HUES64 (cell line): ENCODE data around the gene USP48.

Source experiments
- H3K27ac ChIP-seq: 2 replicates; pipeline ENCODE4 v1.7.0; 2013; ENCODE audit warnings: low read depth, low read length, inconsistent platforms
- H3K27me3 ChIP-seq: 2 replicates; pipeline ENCODE4 v1.6.1; 2013; ENCODE audit warnings: mild to moderate bottlenecking, low read length; ENCODE audit not compliant: insufficient read depth
- H3K36me3 ChIP-seq: 2 replicates; pipeline ENCODE4 v1.6.1; 2013; ENCODE audit warnings: mild to moderate bottlenecking, low read length; ENCODE audit not compliant: insufficient read depth
- H3K4me1 ChIP-seq: 2 replicates; pipeline ENCODE4 v1.6.1; 2013; ENCODE audit warnings: mild to moderate bottlenecking, low read length, moderate library complexity; ENCODE audit not compliant: insufficient read depth
- H3K4me3 ChIP-seq: 2 replicates; pipeline ENCODE4 v1.5.1; 2013; ENCODE audit warnings: mild to moderate bottlenecking, low read length, moderate library complexity
- H3K9ac ChIP-seq: 2 replicates; pipeline ENCODE4 v1.6.1; 2013; ENCODE audit warnings: mild to moderate bottlenecking, low read depth, low read length
- H3K9me3 ChIP-seq: 2 replicates; pipeline ENCODE4 v1.6.1; 2013; ENCODE audit warnings: low read depth, low read length; ENCODE audit not compliant: insufficient read depth
- WGBS: fragments of 150-250, 120-280 bp; methylation state at CpG from one replicate; pipeline ENCODE4 v1.1.7; 2013; ENCODE audit warnings: missing lambda C conversion rate; 5-methylcytosine and 5-hydroxymethylcytosine counted together

Gene USP48

DNA sequence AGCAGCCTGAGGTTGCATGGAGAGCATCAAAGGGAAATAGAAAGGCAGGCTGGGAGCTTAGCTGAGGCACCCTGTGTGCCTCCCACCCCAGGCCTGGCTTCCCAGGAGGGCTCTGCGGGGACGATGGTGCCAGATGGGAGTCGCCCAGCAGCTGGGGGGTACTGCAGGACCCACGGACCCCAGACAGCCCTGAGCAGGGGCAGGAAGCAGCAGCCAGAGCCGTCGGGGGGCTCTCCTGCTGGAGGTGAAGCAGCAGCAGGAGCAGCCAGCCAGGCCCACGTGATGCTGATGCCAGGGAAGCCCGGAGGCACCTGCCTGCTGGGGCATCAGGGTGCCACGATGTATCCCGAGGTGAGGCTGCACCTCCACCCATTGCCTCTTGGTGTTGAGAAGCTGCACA is 134.2 kb downstream of the USP48 start:
- Histone ChIP-seq H3K9me3 (no peaks in the 10 kb centered on the region), H3K36me3 (no peaks in the 10 kb centered on the region), H3K4me1 (peaks cover 4% of the 10 kb centered on the region; the same call in 1 of the 2 replicates), H3K4me3 (no peak overlapping the region), H3K27ac (no peak overlapping the region), H3K9ac (no peak overlapping the region), H3K27me3 (peaks cover 15% of the 10 kb centered on the region; the same call in 1 of the 2 replicates)
- WGBS: 84% methylated on average over 10 of the region's 10 CpGs

DNA sequence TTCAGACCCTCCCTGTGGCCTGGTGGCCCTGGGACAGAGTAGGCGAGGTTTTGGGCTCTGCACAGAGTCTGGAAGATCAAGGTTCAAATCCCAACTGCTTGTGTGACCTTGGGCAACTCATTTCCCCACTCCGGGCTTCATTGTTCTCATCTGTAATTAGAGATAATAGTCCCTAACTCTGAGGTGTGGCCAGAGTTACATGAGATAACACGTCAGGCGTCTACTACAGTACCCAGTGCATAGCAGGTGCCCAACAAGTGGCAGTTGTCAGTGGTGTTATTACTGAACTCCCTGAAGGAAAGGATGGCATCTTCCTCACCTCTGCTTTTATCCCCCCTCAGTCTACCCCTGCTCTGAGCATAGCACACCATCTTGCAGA is 134.6 kb downstream of the USP48 start:
- Histone ChIP-seq H3K4me1 (peaks cover 4% of the 10 kb centered on the region; the same call in 1 of the 2 replicates), H3K4me3 (no peak overlapping the region), H3K27ac (no peak overlapping the region), H3K9me3 (no peaks in the 10 kb centered on the region), H3K36me3 (no peaks in the 10 kb centered on the region), H3K9ac (no peak overlapping the region), H3K27me3 (peaks cover 15% of the 10 kb centered on the region; the same call in 1 of the 2 replicates)
- 70% methylated on average over 4 of the region's 4 CpGs for WGBS

DNA sequence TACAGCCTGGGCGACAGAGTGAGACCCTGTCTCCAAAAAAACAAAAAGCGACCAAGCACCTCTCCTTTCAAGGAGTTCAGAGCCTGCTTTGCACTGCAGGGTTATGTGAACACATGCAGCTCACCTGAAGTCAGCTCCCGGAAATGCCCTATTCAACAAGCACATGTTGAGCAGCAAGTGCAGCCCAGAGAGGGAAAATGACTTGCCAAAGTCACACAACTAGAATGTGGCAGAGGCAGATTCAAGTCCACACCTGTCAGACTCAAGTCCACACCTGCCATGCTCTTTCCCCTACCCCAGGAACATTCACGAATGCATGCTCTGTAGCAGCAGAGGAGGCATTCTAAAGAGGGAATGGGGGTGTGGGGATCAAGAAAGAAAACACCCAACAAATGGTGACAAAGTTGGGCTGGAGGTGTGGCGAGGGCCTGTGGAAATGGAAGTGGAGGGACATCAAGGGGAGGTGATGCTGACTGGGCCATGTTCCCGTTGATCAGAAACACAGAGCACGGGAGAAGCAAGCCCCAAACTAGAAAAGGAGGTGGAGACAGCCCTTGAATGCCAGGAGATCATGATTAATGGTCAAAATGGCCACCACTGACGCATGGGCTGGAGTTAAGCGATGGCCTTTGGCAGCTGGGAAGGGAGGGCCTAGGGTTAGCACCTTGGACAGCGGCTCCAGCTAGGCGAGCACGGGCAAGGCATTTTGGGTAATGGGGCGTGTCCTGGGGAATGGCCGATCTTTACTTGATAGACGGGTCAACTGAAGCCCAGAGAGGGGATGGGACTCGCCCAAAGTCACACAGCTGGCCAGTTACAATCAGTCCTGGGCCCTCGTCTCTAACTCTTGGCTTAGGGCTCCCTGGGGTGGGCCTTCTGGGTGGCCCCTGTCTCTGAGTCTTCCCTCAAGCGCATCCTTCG is 135.3 kb downstream of the USP48 start:
- 36% methylated on average over 19 of the region's 19 CpGs for WGBS
- no peak overlapping the region for H3K27ac ChIP-seq
- H3K9ac ChIP-seq: no peak overlapping the region
- no peaks in the 10 kb centered on the region for H3K36me3 ChIP-seq
- peaks cover 4% of the 10 kb centered on the region; the same call in 1 of the 2 replicates for H3K4me1 ChIP-seq
- H3K9me3 ChIP-seq: no peaks in the 10 kb centered on the region
- peaks cover 14% of the 10 kb centered on the region; the same call in 1 of the 2 replicates for H3K27me3 ChIP-seq
- H3K4me3 ChIP-seq: no peak overlapping the region

DNA sequence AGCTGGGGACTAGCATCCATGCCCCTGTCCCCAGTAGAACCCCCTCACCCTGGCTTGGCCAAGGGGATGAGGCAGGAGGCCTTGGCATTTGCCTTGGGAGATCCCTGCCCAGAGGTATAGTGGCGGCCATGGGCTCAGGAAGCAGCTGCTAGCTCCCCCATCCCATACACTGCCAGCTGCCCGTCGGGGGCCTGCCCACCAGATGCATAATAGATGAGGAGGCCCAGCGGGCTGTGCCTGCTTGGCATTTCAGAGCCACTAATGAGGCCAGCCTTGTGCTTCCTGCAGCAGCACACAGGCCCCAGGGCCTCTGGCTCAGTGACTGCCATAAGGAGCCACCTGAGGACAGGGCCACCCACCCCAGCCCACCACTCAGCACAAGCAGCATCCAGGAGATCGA is 137.4 kb downstream of the USP48 start:
- H3K27ac ChIP-seq: no peak overlapping the region
- 89% methylated on average over 5 of the region's 5 CpGs for WGBS
- no peaks in the 10 kb centered on the region for H3K27me3 ChIP-seq
- H3K9ac ChIP-seq: no peak overlapping the region
- H3K4me3 ChIP-seq: no peak overlapping the region
- no peaks in the 10 kb centered on the region for H3K4me1 ChIP-seq
- no peaks in the 10 kb centered on the region for H3K36me3 ChIP-seq
- no peaks in the 10 kb centered on the region for H3K9me3 ChIP-seq

DNA sequence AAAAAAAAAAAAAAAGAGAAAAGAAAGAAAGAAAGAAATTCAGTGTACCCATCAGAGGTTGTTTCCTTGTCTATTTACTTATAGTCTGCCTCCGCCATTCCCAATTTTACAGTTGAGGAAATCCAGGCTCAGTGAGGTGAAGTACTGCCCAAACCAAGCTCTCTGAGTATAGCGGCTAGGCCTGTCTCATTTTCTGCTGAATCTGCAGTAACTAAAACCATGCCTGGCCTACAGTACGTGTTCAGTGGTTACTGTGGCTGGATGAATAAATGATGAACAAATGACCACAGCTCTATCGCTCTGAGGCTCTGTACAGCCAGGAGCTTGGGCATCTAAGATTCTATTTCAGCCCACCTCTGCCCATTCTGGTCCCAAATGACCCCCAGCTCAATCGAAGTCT is 138.0 kb downstream of the USP48 start:
- 92% methylated on average over 5 of the region's 5 CpGs for whole genome bisulfite sequencing
- no peaks in the 10 kb centered on the region for H3K9me3 ChIP-seq
- no peak overlapping the region for H3K9ac ChIP-seq
- no peak overlapping the region for H3K27ac ChIP-seq
- H3K36me3 ChIP-seq: no peaks in the 10 kb centered on the region
- 0 out of 2 replicates have a peak, but pooled peaks cover 4% of the 10 kb centered on the region for H3K4me1 ChIP-seq
- no peak overlapping the region for H3K4me3 ChIP-seq
- H3K27me3 ChIP-seq: no peaks in the 10 kb centered on the region

DNA sequence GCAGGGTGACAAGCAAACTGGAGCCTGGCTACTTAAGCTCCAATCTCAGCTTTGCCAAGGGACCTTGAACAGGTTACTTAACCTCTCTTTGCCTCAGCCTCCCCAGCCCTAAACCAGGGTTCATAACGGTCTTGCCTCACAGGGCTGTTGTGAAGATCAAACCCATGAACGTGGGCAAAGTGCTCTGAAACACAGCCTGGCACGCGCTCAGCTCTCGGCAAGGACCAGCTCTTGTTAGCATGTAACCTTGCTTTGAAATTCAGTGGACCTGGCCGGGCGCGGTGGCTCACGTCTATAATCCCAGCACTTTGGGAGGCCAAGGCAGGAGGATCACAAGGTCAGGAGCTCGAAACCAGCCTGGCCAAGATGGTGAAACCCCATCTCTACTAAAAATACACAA is 138.6 kb downstream of the USP48 start:
- H3K4me1 ChIP-seq: 0 out of 2 replicates have a peak, but pooled peaks cover 4% of the 10 kb centered on the region
- no peak overlapping the region for H3K27ac ChIP-seq
- H3K9ac ChIP-seq: no peak overlapping the region
- no peaks in the 10 kb centered on the region for H3K9me3 ChIP-seq
- no peaks in the 10 kb centered on the region for H3K36me3 ChIP-seq
- no peak overlapping the region for H3K4me3 ChIP-seq
- H3K27me3 ChIP-seq: no peaks in the 10 kb centered on the region
- 92% methylated on average over 10 of the region's 10 CpGs for WGBS

DNA sequence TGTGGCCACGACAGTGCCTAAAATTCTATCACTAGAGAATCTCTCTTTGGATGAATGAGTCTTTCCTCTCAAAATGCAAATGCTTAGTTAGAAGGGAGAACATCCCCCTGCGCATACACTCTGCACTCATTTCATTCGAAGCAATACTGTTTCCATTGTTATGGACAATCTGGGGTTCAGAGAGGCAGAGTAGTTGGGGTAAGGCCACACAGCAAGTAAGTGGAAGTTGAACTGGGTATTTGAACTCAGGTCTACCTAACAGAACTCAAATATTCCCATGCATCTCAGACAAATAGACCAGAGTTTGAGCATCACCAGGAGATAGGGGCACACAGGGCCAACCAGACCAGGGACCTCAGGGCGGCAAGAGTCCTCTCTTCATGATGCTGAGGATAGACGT is 139.3 kb downstream of the USP48 start:
- WGBS: 91% methylated on average over 5 of the region's 5 CpGs
- no peak overlapping the region for H3K9ac ChIP-seq
- H3K36me3 ChIP-seq: no peaks in the 10 kb centered on the region
- H3K4me1 ChIP-seq: 0 out of 2 replicates have a peak, but pooled peaks cover 4% of the 10 kb centered on the region
- H3K27me3 ChIP-seq: no peaks in the 10 kb centered on the region
- H3K4me3 ChIP-seq: no peak overlapping the region
- no peak overlapping the region for H3K27ac ChIP-seq
- no peaks in the 10 kb centered on the region for H3K9me3 ChIP-seq

DNA sequence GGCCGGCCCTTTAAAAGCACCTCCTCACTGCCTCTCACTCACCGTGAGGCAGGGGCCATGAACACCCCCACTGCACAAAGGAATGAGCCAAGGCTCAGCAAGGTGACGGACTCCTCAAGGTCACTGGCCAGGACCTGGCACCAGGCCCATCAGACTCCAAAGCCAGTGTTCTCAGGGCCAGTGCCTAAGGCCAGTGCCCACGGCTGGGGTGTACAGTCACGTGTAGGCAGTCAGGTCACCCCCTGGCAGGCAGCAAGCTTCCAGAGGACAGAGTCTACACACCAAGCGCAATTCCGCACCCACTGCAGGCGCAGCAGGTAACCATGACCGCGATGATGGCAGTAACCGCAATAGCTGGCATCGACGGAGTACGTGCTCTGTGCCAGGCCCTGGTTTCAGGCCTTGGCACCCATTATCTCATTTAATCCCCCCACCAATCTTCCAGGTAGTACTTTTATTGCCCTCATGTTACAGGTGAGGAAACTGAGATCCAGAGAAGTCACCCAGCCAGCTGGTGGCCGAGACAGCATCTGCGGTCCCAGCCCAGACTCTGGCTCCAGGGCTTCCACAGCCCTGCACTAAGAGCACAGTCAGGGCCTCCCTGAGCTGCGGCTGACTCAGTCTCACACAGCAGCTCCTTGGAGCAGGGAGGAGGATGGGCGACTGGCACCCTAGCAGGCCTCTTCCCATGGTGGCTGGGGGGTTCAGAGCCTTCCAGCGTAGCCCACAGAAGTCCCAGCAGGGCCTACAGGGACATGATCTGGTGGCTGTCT is 140.8 kb downstream of the USP48 start:
- Histone ChIP-seq H3K9me3 (no peaks in the 10 kb centered on the region), H3K27ac (no peak overlapping the region), H3K27me3 (no peaks in the 10 kb centered on the region), H3K4me1 (peaks cover 7% of the 10 kb centered on the region; the same call in 1 of the 2 replicates), H3K4me3 (no peak overlapping the region), H3K9ac (no peak overlapping the region), H3K36me3 (no peaks in the 10 kb centered on the region)
- 87% methylated on average over 19 of the region's 19 CpGs for WGBS

DNA sequence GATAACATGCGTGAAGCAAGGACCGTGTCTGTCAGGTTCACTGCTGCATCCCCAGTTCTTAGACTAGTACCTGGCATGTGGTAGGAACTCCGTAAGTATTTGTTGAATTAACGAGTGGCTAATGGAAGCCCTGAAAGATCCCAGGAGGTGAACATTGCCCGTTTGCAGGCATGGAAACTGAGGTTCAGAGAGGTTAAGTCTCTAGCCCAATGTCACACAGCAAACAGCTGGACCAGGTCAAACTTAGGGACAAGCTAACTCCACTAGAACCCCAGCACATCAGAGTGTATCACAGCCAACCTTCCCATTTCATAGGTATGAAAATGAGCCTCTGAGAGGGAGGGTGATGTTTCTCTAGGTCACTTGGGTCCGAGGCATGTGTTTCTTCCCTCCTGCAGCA is 141.4 kb downstream of the USP48 start:
- H3K36me3 ChIP-seq: no peaks in the 10 kb centered on the region
- no peak overlapping the region for H3K27ac ChIP-seq

DNA sequence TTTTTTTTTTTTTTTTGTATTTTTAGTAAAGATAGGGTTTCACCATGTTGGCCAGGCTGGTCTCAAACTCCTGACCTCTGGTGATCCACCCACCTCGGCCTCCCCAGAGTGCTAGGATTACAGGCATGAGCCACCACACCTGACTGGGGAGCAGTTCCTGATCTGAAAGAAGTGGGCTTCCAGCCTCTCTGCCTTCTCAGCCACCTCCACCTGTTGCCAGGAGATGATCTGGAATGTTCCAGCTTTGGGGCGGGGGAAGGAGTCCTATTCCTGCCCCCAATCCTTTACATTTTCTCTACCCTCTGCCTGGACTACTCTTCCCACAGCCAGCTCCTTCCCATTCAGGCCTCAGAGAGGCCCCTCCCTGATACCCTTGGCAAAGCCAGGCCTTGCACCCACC is 141.9 kb downstream of the USP48 start:
- Histone ChIP-seq H3K4me3 (no peak overlapping the region), H3K27ac (no peak overlapping the region), H3K4me1 (peaks cover 7% of the 10 kb centered on the region; the same call in 1 of the 2 replicates), H3K9ac (no peak overlapping the region), H3K27me3 (no peaks in the 10 kb centered on the region), H3K36me3 (no peaks in the 10 kb centered on the region), H3K9me3 (no peaks in the 10 kb centered on the region)
- 98% methylated on average over 2 of the region's 2 CpGs for WGBS

More for the DNA sequence above, 141.4 kb downstream of the USP48 start:
- 87% methylated on average over 6 of the region's 6 CpGs for WGBS
- H3K27me3 ChIP-seq: no peaks in the 10 kb centered on the region
- H3K9ac ChIP-seq: no peak overlapping the region
- H3K9me3 ChIP-seq: no peaks in the 10 kb centered on the region
- H3K4me3 ChIP-seq: no peak overlapping the region
- peaks cover 7% of the 10 kb centered on the region; the same call in 1 of the 2 replicates for H3K4me1 ChIP-seq

DNA sequence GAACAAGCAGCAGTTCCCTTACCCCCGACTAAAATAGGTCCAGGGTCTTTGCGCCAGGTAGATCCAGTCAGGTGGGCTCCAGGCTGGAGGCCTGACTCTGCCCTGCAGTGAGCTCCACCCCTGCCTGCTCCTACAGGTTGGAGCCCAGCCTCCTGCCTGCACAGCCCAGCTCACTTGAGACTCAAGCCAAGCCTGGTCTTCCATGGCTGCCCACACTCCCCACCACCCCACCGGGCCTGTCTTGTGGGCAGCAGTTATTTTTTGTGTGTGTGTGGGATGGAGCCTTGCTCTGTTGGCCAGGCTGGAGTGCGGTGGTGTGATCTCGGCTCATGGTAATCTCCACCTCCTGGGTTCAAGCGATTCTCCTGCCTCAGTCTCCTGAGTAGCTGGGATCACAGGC is 142.3 kb downstream of the USP48 start:
- H3K27ac ChIP-seq: no peak overlapping the region
- no peaks in the 10 kb centered on the region for H3K9me3 ChIP-seq
- 95% methylated on average over 5 of the region's 6 CpGs for WGBS
- H3K4me1 ChIP-seq: peaks cover 7% of the 10 kb centered on the region; the same call in 1 of the 2 replicates
- no peak overlapping the region for H3K4me3 ChIP-seq
- H3K36me3 ChIP-seq: no peaks in the 10 kb centered on the region
- no peaks in the 10 kb centered on the region for H3K27me3 ChIP-seq
- H3K9ac ChIP-seq: no peak overlapping the region
